Measurements from ENCODE around the gene NDST3. TPM values are rescaled to one million over a fixed set of nuclear protein-coding genes. Genes with fewer than 3 reads are reported as not detected.
A peak's percentile ranks its signal among the peaks of the same experiment; 100 is the strongest.
"Not testable (repeated sequence)": the region's sequence is repeated elsewhere in the genome, so short reads cannot be mapped to it uniquely, and the experiment has no call there.

The NDST3 gene
- total and polyA plus RNA-seq, 8 donors: 0.13 to 1.5 (median 0.37) TPM; not detected in 3

DNA sequence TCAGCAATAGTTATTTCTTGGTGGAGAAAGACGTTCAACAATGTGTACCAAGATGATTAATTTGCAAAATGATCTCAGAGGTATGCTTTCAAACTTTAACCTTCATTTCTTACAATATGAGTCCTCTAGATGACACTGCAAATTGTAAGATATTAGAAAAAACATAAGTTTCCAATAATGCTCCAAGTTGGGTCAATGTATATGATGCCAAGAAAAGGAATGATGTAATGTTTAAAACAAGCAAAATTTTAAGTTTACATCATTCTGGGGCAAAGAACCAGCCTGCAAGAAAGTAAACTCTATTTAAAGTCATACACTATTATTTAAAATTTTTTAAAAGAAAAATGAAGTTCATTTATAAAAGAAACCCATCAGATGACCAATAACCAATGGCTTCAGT, 262.4 kb downstream of the NDST3 start:
- H3K9me3 ChIP-seq: no peaks in the 10 kb centered on the region
- WGBS, 5 donors: 41 to 71% (median 47%) methylated on average over 1 of the region's 1 CpG
- TF ChIP-seq POLR2AphosphoS5 (IDR thresholded peaks at IDR 0.05): no peak

GRCh38 chr4:118299619-118300018, 265.3 kb downstream of the NDST3 start:
- H3K4me3 ChIP-seq; H3K27me3 ChIP-seq; H3K27ac ChIP-seq; H3K36me3 ChIP-seq; H3K9me3 ChIP-seq; intact Hi-C loops (cut with DNase I; ENCODE audit: low total_unique reads); DNase-seq; H3K4me1 ChIP-seq: not testable (repeated sequence)
- 92 to 100% (median 96%) methylated on average over 6 of the region's 6 CpGs for WGBS, 5 donors

More for the DNA sequence above, 262.4 kb downstream of the NDST3 start:
- intact Hi-C loops (cut with DNase I; ENCODE audit: low total_unique reads): no loop called here
- DNase-seq: no peak
- Histone ChIP-seq H3K36me3 (no peaks in the 10 kb centered on the region), H3K27ac (no peak overlapping the region), H3K4me1 (no peaks in the 10 kb centered on the region), H3K4me3 (no peak overlapping the region), H3K27me3 (no peaks in the 10 kb centered on the region)

DNA sequence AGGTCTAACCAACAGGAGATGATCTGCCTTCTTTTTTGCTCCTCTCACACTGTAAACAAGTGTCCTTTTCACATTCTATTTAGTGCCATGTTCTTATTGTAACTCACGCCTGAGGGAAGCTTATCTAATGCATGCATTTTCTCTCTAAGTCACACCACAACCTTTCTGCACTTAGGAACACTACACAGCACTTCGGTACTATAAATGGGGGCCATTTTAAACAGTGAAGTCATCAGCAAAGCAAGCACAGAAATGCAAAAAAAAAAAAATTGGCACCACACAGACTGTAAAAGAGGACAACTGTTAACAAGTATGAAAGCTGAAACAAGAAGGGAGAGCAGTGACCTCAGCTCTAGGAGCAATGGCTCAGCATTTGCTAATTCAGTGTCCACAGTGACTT, 273.4 kb downstream of the NDST3 start:
- Histone ChIP-seq H3K27ac (no peak overlapping the region), H3K36me3 (no peaks in the 10 kb centered on the region), H3K4me3 (no peak overlapping the region), H3K27me3 (no peaks in the 10 kb centered on the region), H3K4me1 (no peaks in the 10 kb centered on the region), H3K9me3 (no peaks in the 10 kb centered on the region)
- intact Hi-C loops (cut with DNase I; ENCODE audit: low total_unique reads): no loop called here
- DNase-seq: peak in 1 of 2 donors; percentile 8
- TF ChIP-seq, protein P1, sequence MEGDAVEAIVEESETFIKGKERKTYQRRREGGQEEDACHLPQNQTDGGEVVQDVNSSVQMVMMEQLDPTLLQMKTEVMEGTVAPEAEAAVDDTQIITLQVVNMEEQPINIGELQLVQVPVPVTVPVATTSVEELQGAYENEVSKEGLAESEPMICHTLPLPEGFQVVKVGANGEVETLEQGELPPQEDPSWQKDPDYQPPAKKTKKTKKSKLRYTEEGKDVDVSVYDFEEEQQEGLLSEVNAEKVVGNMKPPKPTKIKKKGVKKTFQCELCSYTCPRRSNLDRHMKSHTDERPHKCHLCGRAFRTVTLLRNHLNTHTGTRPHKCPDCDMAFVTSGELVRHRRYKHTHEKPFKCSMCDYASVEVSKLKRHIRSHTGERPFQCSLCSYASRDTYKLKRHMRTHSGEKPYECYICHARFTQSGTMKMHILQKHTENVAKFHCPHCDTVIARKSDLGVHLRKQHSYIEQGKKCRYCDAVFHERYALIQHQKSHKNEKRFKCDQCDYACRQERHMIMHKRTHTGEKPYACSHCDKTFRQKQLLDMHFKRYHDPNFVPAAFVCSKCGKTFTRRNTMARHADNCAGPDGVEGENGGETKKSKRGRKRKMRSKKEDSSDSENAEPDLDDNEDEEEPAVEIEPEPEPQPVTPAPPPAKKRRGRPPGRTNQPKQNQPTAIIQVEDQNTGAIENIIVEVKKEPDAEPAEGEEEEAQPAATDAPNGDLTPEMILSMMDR (IDR thresholded peaks at IDR 0.05): no peak
- TF ChIP-seq POLR2A (IDR thresholded peaks at IDR 0.05) (no peak), POLR2AphosphoS5 (IDR thresholded peaks at IDR 0.05) (no peak), EP300 (IDR thresholded peaks at IDR 0.05) (no peak)
- WGBS, 5 donors: 46 to 62% (median 53%) methylated on average over 2 of the region's 2 CpGs

Small RNA genes lying within 50 kb of the gene (small RNA-seq; reads per million reads assigned to genes)
- gene SNORA24: 0 reads per million in 4 donors
